Hair follicular keratinocyte (primary cell): ENCODE measurements around the gene GADD45G. TPM values are rescaled to one million over a fixed set of nuclear protein-coding genes. Genes with fewer than 3 reads are reported as not detected.

Experiments used
- total RNA-seq: library from RNA; depleted of rRNA; stranded (reverse); fragments of >200 nt; gene quantifications from 2 replicates; pipeline ENCODE4 v1.2.3, GENCODE V29; 2015

The GADD45G gene
- 0.19 TPM in 1 of 2 replicates, not detected in the other for total RNA-seq

GRCh38 chr9:89604729-89605464 is at the start of gene GADD45G:
Gene GADD45G (plus strand): TSS chr9:89605012. CDS start chr9:89605122, 110 bp downstream.

Other genes starting within 250 kb of the GADD45G start
- 0.16 and 1.6 TPM in 2 replicates for gene SEMA4D, start 106.9 kb upstream of the GADD45G start, total RNA-seq